GM21360 (cell line): ENCODE measurements around the gene RBM11.

Source experiments
- ATAC-seq: cut with Tn5 transposase; IDR thresholded peaks from one replicate; pipeline ENCODE4 v1.9.1; 2021; ENCODE audit warnings: mild to moderate bottlenecking, moderate library complexity; ENCODE audit not compliant: unreplicated experiment

Gene RBM11

GRCh38 chr21:14270631-14271030, 54.7 kb downstream of the RBM11 start:
- no peak for ATAC-seq

GRCh38 chr21:14271053-14271452, 55.1 kb downstream of the RBM11 start:
- ATAC-seq, result no peak

- ATAC-seq, result no peak
These were observed 55.7 kb downstream of the RBM11 start for GRCh38 chr21:14271641-14272040.

GRCh38 chr21:14273736-14274538, 58.0 kb downstream of the RBM11 start:
- no peak for ATAC-seq

- ATAC-seq, result no peak
These were observed 59.8 kb downstream of the RBM11 start for GRCh38 chr21:14275702-14276205.
